RWPE1 (cell line): Measurements from ENCODE around the gene ERFL.

Experiments used
- CTCF ChIA-PET: fragments of 350-600 bp; sonication (Branson Sonifier 250); formaldehyde crosslinking; extraction: SDS; loops from one replicate; lab custom pipeline; 2021; lab: Yijun Ruan, JAX
- POLR2A ChIA-PET: fragments of 400-600 bp; formaldehyde crosslinking; extraction: SDS; loops from one replicate; lab custom pipeline; 2020; ENCODE audit warnings: antibody characterized with exemption; ENCODE audit not compliant: low non-redundant PET; lab: Yijun Ruan, JAX
- DNase-seq: peaks from one replicate; pipeline ENCODE4 v3.0.0; 2012; ENCODE audit warnings: low spot score
- H3K27ac ChIP-seq: fragments of 450-650 bp; 2 replicates; pipeline ENCODE4 v1.5.1; 2017
- TF ChIP-seq, protein P1 (sequence below): fragments of 450-650 bp; conservative IDR thresholded peaks from 2 replicates; pipeline ENCODE4 v1.5.1; 2017; ENCODE audit warnings: low read depth, mild to moderate bottlenecking

Gene ERFL

DNA sequence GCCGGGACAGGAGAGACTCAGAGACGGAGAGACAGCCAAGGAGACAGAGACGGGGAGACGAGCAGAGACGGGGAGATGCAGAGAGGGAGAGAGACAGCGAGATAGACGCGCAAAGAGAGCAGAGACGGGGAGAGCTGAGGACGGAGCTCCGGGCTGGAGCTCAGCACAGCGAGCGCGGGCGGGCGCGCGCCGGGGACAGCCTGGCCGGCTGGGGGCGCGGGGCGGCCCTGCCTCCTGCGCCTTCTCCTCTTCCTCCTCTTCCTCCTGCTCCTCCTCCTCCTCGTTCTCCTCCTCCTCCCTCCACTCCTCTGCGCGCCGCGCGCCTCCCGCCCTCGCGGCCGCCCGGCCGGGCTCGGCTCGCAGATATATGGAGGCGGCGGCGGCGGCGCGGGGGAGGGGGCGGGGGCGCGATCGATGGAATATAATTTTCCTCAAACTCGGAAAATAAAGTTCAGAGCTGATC is at the start of gene ERFL:
Gene ERFL, minus strand, starts transcription at position 229 of the 463 bp plus-strand sequence. CDS start 15,530 bp downstream, outside the sequence.
- POLR2A ChIA-PET = no interaction called here
- H3K27ac ChIP-seq = no peak within 1 kb of the TSS
- DNase-seq = no peak
- CTCF ChIA-PET = interaction anchor here (1.1 kb wide), 1 partner anchor 17 kb away, joined by 6 read pairs; no protein-coding TSS in a partner anchor
- TF ChIP-seq, protein P1, sequence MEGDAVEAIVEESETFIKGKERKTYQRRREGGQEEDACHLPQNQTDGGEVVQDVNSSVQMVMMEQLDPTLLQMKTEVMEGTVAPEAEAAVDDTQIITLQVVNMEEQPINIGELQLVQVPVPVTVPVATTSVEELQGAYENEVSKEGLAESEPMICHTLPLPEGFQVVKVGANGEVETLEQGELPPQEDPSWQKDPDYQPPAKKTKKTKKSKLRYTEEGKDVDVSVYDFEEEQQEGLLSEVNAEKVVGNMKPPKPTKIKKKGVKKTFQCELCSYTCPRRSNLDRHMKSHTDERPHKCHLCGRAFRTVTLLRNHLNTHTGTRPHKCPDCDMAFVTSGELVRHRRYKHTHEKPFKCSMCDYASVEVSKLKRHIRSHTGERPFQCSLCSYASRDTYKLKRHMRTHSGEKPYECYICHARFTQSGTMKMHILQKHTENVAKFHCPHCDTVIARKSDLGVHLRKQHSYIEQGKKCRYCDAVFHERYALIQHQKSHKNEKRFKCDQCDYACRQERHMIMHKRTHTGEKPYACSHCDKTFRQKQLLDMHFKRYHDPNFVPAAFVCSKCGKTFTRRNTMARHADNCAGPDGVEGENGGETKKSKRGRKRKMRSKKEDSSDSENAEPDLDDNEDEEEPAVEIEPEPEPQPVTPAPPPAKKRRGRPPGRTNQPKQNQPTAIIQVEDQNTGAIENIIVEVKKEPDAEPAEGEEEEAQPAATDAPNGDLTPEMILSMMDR = no peak

DNA sequence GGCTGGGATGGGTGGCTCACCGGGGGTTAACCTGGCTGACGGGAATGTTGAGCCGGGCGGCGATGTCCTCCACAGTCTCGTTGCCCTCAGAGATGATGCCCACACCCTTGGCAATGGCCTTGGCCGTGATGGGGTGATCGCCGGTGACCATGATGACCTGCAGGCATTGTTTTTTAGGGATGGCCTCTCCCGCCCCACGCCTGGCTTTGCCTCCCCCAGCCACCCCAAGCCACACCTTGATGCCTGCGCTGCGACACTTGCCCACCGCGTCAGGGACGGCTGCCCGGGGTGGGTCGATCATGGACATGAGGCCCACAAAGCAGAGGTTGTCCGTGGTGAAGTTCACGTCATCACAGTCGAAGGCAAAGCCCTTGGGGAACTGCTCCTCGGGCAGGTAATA is 49.7 kb upstream of the ERFL start:
- no peak for DNase-seq
- ChIA-PET POLR2A (no interaction called here), CTCF (interaction anchor here (0.7 kb wide), 1 partner anchor 105 kb away, joined by 4 read pairs; no protein-coding TSS in a partner anchor)
- no peak overlapping the region for H3K27ac ChIP-seq
- TF ChIP-seq, protein P1 = no peak

DNA sequence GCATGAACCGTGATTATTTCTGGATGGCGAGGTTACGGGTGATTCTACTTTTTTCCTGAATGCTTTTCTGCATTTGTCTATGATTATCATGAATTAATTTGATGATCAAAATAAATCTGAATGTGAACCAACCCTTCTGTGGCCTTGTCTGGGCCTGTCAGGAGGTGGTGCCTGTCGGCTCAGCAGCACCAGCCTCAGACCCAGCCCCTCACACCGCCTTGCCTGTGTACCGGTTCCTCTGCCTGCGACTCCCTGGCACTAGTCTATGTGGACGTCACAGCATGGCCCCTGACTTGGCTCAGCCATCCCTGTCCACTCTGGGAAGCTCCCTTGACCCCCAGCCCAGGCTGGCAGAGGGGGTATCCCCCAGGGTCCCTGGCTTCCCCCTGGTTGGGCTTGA is 46.4 kb upstream of the ERFL start:
- no peak overlapping the region for H3K27ac ChIP-seq
- DNase-seq = no peak
- CTCF ChIA-PET = interaction anchor here (0.6 to 0.7 kb wide), 2 partner anchors 60 to 528 kb away, joined by 3 read pairs; no protein-coding TSS in a partner anchor
- POLR2A ChIA-PET = no interaction called here
- TF ChIP-seq, protein P1 = no peak

DNA sequence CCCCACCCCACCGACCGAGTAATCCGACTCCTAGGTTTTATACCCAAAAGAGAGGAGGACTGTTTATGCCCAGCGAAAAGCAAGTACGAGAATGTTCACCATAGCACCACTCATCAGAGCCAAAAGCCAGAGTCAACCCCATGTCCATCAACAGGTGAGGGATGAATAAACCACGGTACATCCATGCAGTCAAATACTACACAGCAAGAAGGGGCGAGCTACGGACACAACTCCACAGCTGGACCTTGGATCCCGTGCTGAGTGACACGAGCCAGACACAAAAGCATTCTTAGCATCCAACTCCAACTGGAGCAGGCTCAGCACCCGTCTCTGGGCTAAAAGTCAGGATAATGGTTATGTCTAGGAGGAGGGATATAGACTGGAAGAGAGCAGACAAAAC is 43.1 kb upstream of the ERFL start:
- ChIA-PET CTCF (no interaction called here), POLR2A (no interaction called here)
- no peak overlapping the region for H3K27ac ChIP-seq
- TF ChIP-seq, protein P1 = no peak
- no peak for DNase-seq

DNA sequence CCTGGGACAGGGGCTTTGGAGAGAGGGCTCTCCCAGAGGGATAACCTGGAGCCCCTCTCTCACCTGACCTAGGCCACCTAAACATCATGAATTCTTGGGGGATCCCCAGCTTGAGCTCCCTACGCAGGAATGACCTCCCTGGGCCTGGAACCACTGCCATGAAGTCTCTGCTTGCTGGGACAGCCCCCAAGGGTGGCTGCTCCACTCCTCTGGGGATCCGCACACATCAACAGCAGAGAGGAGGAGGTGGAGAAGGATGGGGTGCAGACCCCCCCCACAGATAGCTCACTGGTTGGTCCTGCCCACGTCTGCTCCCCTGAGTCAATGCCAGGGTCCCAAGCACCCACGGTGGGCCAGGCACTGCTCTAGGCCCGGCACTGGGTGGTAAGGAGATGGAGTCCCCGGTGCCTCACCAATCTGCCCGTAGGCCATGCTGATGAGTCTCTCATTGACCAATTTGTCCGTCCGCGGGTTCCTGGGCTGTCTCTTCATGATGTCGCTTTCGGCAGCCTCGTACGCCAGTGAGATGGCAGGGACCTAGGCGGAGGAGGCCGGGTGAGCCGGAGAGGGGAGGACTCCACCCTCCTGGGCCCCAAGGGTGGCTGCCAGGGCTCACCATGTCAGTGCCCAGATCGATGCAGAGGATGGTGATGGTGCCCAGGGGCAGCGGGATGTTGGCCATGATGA is 41.7 kb upstream of the ERFL start:
- CTCF ChIA-PET = no interaction called here
- POLR2A ChIA-PET = no interaction called here

DNA sequence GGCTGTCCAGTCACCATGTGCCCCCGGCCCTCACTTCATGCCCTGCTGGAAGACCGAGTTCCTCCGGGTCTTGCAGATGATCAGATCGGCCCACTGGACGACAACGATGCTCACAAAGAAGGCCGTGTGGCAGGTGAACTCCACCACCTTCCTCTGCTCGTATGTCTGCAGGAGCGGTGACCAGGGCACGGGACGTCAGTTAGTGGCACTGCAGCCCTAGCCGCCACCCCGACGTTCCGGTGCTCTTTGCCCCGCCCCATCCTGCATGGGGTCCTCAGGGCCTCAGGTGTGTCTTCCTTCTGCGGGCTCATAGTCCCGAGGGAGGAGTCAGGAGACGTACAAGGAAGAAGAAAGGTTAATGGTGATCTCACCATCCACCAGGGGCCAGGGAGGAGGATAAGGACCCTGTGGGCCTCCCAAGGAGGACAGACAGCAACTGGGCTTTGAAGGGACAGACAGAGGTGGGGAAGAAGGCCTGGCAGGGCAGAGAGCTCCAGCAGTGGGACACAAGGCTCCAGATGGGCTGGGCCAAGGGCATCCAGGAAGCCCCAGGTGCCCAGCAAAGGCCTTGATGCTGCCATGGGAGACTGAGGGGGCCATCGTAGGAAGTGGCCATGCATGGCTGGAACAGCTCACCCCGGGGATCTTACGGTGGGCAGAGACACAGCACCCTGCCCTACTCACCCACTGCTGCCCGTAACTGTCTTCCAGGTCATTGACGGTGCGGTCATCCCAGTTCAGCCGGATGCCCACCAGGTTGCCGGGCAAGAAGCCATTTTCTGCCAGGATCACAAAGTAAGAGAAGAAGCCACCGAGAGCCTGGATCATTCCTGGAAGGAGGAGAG is 40.7 kb upstream of the ERFL start:
- POLR2A ChIA-PET = no interaction called here
- TF ChIP-seq, protein P1 = no peak
- CTCF ChIA-PET = no interaction called here
- H3K27ac ChIP-seq = no peak overlapping the region
- no peak for DNase-seq

More for the DNA sequence above, 41.7 kb upstream of the ERFL start:
- TF ChIP-seq, protein P1 = no peak
- DNase-seq = no peak
- H3K27ac ChIP-seq = no peak overlapping the region
